Measurements from ENCODE around the gene CDH12.
A peak's percentile ranks its signal among the peaks of the same experiment; 100 is the strongest.

The CDH12 gene

DNA sequence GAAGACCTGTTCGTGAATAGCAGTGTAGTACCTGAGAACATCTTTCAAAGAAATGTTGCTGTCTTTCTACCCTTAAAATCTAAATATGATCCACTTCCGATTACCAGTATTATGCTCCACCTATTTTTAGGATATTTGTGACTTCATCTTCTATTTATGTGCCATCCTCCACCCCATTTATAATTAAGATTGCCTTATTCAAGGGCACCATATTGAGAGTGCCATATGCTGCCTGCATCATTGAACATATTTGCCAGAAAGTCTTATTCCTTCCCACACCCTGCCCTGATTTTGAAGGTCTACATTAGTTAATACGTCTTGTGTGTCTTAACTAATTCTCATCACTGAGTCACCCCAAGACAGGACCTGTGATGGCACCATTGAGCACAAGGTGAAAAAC is 1076.7 kb downstream of the CDH12 start:
- H3K4me3 ChIP-seq (ENCODE audit: insufficient read depth, low read depth, low read length), result no peak overlapping the region
- H3K27me3 ChIP-seq (ENCODE audit: control insufficient read depth, insufficient read depth, low read length, poor library complexity, severe bottlenecking), result no peaks in the 10 kb centered on the region
- H3K27ac ChIP-seq (ENCODE audit: insufficient read depth, low read depth, low read length, poor library complexity, severe bottlenecking), result no peak overlapping the region
- H3K36me3 ChIP-seq (ENCODE audit: control insufficient read depth, insufficient read depth, low read length), result no peaks in the 10 kb centered on the region
- 95 to 98% methylated on average over 3 of the region's 3 CpGs for WGBS, 2 experiments
- no peaks in the 10 kb centered on the region for H3K4me1 ChIP-seq (ENCODE audit: control insufficient read depth, insufficient read depth, low read length)
- H3K9me3 ChIP-seq (ENCODE audit: control insufficient read depth, low read length), result no peaks in the 10 kb centered on the region

DNA sequence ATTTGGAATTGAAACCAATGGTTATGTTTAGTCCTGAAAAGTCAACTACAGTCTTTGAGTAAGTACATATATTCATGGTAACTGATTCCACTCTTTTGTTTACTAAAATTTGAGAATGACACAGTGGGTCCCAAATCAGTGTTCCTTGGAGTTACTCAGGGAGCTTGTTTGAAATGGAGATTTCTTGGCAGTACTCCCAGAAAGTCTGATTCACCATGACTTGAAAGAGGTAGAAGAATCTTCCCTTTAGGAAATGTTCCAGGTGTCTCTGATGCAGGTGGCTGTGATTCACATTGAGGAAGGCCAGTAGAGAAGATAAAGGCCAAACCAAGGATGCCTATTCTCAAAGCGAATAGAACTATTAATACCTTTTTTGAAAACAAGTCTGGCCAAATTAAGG is 1078.3 kb downstream of the CDH12 start:
- no peak overlapping the region for H3K4me3 ChIP-seq (ENCODE audit: insufficient read depth, low read depth, low read length)
- WGBS, 2 experiments, result 92 to 95% methylated on average over 1 of the region's 1 CpG
- no peaks in the 10 kb centered on the region for H3K36me3 ChIP-seq (ENCODE audit: control insufficient read depth, insufficient read depth, low read length)
- H3K4me1 ChIP-seq (ENCODE audit: control insufficient read depth, insufficient read depth, low read length), result no peaks in the 10 kb centered on the region
- no peaks in the 10 kb centered on the region for H3K27me3 ChIP-seq (ENCODE audit: control insufficient read depth, insufficient read depth, low read length, poor library complexity, severe bottlenecking)
- no peaks in the 10 kb centered on the region for H3K9me3 ChIP-seq (ENCODE audit: control insufficient read depth, low read length)
- no peak overlapping the region for H3K27ac ChIP-seq (ENCODE audit: insufficient read depth, low read depth, low read length, poor library complexity, severe bottlenecking)

DNA sequence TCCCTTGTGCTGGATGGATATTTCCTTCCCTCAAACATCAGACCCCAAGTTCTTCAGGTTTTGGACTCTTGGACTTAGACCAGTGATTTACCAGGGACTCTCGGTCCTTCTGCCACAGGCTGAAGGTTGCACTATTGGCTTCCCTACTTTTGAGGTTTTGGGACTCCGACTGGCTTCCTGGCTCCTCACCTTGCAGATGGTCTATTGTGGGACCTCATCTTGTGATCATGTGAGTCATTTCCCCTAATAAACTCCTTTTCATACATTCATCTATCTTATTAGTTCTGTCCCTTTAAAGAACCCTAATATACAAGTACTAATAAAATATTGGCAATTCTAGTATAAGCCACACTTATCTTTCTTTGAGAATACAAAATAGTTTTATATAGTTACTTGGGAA is 1078.9 kb downstream of the CDH12 start:
- 78 to 90% methylated on average over 2 of the region's 2 CpGs for WGBS, 2 experiments
- Histone ChIP-seq H3K27me3 (ENCODE audit: control insufficient read depth, insufficient read depth, low read length, poor library complexity, severe bottlenecking) (no peaks in the 10 kb centered on the region), H3K36me3 (ENCODE audit: control insufficient read depth, insufficient read depth, low read length) (no peaks in the 10 kb centered on the region), H3K9me3 (ENCODE audit: control insufficient read depth, low read length) (no peaks in the 10 kb centered on the region), H3K4me3 (ENCODE audit: insufficient read depth, low read depth, low read length) (no peak overlapping the region), H3K4me1 (ENCODE audit: control insufficient read depth, insufficient read depth, low read length) (no peaks in the 10 kb centered on the region), H3K27ac (ENCODE audit: insufficient read depth, low read depth, low read length, poor library complexity, severe bottlenecking) (no peak overlapping the region)

DNA sequence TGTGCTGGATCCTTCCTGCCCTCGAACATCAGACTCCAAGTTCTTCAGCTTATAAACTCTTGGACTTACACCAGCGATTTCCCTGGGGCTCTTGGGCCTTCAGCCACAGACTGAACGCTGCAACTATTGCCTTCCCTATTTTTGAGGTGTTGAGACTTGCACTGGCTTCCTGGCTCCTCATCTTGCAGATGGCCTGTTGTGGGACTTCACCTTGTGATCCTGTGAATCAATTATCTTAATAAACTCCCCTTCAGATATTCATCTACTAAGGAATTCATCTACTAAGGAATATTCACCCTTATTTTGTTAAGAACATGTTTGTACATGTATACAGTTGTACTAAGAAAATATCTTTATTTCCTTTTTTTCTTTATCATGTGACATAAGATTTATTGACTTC is 1079.7 kb downstream of the CDH12 start:
- WGBS, 2 experiments, result 93 to 96% methylated on average over 3 of the region's 3 CpGs
- H3K4me3 ChIP-seq (ENCODE audit: insufficient read depth, low read depth, low read length), result no peak overlapping the region
- H3K9me3 ChIP-seq (ENCODE audit: control insufficient read depth, low read length), result no peaks in the 10 kb centered on the region
- no peaks in the 10 kb centered on the region for H3K36me3 ChIP-seq (ENCODE audit: control insufficient read depth, insufficient read depth, low read length)
- H3K27me3 ChIP-seq (ENCODE audit: control insufficient read depth, insufficient read depth, low read length, poor library complexity, severe bottlenecking), result no peaks in the 10 kb centered on the region
- no peak overlapping the region for H3K27ac ChIP-seq (ENCODE audit: insufficient read depth, low read depth, low read length, poor library complexity, severe bottlenecking)
- no peaks in the 10 kb centered on the region for H3K4me1 ChIP-seq (ENCODE audit: control insufficient read depth, insufficient read depth, low read length)

DNA sequence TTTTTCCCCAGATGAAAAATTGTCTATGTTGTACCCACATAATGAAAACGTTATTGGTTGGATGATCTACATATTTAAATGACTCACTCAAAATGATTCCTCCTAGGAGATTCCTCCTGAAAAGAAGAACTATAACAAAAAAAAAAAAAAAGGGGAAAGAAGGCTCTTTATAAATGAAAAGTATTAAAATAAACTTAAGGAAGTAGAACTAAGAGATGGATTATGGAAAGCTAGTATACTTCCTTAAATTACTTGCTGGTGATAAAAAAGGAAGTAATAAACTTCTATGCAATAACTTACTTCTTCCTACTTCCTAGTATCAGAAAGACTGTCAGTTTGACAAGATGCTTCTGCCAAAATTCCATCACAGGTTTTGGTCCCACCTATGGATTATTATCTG is 1087.7 kb downstream of the CDH12 start:
- H3K27ac ChIP-seq (ENCODE audit: insufficient read depth, low read depth, low read length, poor library complexity, severe bottlenecking), result no peak overlapping the region
- WGBS, 2 experiments, result no CpG with 5 or more reads among the region's 1 CpG
- H3K4me3 ChIP-seq (ENCODE audit: insufficient read depth, low read depth, low read length), result no peak overlapping the region
- no peaks in the 10 kb centered on the region for H3K36me3 ChIP-seq (ENCODE audit: control insufficient read depth, insufficient read depth, low read length)
- no peaks in the 10 kb centered on the region for H3K4me1 ChIP-seq (ENCODE audit: control insufficient read depth, insufficient read depth, low read length)
- H3K27me3 ChIP-seq (ENCODE audit: control insufficient read depth, insufficient read depth, low read length, poor library complexity, severe bottlenecking), result no peaks in the 10 kb centered on the region
- no peaks in the 10 kb centered on the region for H3K9me3 ChIP-seq (ENCODE audit: control insufficient read depth, low read length)

DNA sequence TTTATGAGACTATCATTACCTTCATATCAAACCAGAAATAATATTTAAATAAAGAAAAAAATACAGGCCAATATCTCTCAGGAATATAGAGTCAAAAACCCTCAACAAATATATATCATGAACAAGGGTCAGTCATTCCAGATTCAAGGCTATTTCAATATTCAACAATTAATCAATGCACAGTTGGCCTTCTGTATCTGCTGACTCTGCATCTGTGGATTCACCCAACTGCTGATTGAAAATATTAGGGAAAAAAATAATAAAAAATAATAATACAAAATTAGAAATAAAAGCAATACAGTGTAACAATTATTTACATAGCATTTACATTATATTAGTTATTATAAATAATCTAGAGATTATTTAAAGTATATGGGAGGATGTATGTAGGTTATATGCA is 1114.0 kb downstream of the CDH12 start:
- Histone ChIP-seq H3K4me1 (ENCODE audit: control insufficient read depth, insufficient read depth, low read length) (no peaks in the 10 kb centered on the region), H3K27ac (ENCODE audit: insufficient read depth, low read depth, low read length, poor library complexity, severe bottlenecking) (no peak overlapping the region), H3K9me3 (ENCODE audit: control insufficient read depth, low read length) (no peaks in the 10 kb centered on the region)

DNA sequence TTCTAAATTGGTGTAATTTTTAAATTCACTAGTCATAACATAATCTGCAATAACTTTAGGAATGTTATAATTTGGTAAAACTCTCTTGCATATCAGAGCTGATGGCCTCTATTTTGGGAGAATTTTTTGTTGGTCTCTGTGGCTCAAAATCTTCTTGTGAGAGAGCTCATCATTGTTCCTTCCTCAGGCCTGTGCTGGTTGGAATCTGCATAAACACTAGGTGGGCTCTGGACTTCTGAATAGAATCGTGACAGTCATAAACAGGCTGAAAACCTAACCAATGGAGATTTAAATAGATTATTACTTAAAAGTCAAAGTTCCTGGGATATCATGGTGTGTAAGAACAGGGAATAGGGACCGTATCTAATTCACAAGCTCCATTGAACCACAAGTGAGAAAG is 1129.6 kb downstream of the CDH12 start:
- H3K9me3 ChIP-seq (ENCODE audit: control insufficient read depth, low read length), result no peaks in the 10 kb centered on the region
- no peaks in the 10 kb centered on the region for H3K27me3 ChIP-seq (ENCODE audit: control insufficient read depth, insufficient read depth, low read length, poor library complexity, severe bottlenecking)
- H3K36me3 ChIP-seq (ENCODE audit: control insufficient read depth, insufficient read depth, low read length), result no peaks in the 10 kb centered on the region
- H3K27ac ChIP-seq (ENCODE audit: insufficient read depth, low read depth, low read length, poor library complexity, severe bottlenecking), result no peak overlapping the region
- 31 to 39% methylated on average over 2 of the region's 2 CpGs for WGBS, 2 experiments
- H3K4me3 ChIP-seq (ENCODE audit: insufficient read depth, low read depth, low read length), result no peak overlapping the region
- H3K4me1 ChIP-seq (ENCODE audit: control insufficient read depth, insufficient read depth, low read length), result no peaks in the 10 kb centered on the region

More for the DNA sequence above, 1114.0 kb downstream of the CDH12 start:
- no peak overlapping the region for H3K4me3 ChIP-seq (ENCODE audit: insufficient read depth, low read depth, low read length)
- H3K36me3 ChIP-seq (ENCODE audit: control insufficient read depth, insufficient read depth, low read length), result no peaks in the 10 kb centered on the region
- H3K27me3 ChIP-seq (ENCODE audit: control insufficient read depth, insufficient read depth, low read length, poor library complexity, severe bottlenecking), result no peaks in the 10 kb centered on the region

DNA sequence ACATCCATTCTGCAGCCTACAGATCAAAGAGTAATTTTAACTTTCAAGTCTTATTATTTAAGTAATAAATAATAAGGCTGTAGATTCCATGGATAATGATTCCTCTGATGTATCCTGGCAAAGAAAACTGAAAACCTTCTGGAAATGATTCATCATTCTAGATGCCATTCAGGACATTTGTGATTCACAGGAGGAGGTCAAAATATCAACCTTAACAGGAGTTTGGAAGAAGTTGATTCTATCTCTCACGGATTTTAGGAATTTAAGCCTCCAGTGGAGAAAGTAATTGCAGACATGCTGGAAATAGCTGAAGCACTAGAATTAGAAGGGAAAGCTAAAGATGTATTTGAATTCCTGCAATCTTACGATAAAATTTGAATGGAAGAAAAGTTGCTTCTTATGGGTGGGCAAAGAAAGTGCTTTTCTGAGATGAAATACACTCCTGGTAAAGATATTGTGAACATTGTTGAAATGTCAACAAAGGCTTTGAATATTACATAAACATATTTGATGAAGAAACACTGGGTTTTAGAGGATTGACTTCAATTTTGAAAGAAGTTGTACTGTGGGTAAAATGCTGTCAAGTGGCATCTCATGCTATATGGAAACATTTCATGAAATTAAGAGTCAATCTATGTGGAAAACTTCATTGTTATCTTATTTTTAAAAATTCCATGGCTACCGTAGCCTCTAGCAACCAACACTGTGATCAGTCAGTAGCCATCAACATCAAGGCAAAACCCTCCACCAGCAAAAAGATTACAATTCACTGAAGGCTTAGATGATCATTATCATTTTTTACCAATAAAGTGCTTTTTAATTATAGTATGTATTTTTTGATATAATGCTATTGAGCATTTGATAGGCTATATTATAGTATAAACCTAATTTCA is 1141.0 kb downstream of the CDH12 start:
- Histone ChIP-seq H3K27me3 (ENCODE audit: control insufficient read depth, insufficient read depth, low read length, poor library complexity, severe bottlenecking) (no peaks in the 10 kb centered on the region), H3K36me3 (ENCODE audit: control insufficient read depth, insufficient read depth, low read length) (no peaks in the 10 kb centered on the region), H3K9me3 (ENCODE audit: control insufficient read depth, low read length) (no peaks in the 10 kb centered on the region), H3K4me1 (ENCODE audit: control insufficient read depth, insufficient read depth, low read length) (no peaks in the 10 kb centered on the region), H3K27ac (ENCODE audit: insufficient read depth, low read depth, low read length, poor library complexity, severe bottlenecking) (peak overlapping the region; percentile 69), H3K4me3 (ENCODE audit: insufficient read depth, low read depth, low read length) (no peak overlapping the region)
- WGBS, 2 experiments, result 89 to 94% methylated on average over 3 of the region's 3 CpGs

DNA sequence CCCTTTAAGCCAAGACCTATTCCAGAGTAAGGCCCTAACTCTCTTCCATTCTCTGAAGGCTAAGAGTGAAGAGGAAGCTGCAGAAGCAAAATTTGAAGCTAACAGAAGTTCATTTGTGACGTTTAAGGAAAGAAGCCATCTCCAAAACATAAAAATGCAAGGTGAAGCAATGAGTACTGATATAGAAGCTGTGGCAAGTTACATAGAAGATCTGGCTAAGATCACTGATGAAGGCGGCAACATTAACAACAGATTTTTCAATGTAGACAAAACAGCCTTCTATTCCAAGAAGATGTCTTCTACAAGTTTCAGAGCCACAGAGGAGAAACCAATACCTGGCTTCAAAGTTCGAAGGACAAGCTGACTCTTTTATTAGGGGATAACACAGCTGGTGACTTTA is 1143.4 kb downstream of the CDH12 start:
- H3K9me3 ChIP-seq (ENCODE audit: control insufficient read depth, low read length), result no peaks in the 10 kb centered on the region
- 91 to 98% methylated on average over 3 of the region's 3 CpGs for WGBS, 2 experiments
- no peaks in the 10 kb centered on the region for H3K27me3 ChIP-seq (ENCODE audit: control insufficient read depth, insufficient read depth, low read length, poor library complexity, severe bottlenecking)
- no peak overlapping the region for H3K27ac ChIP-seq (ENCODE audit: insufficient read depth, low read depth, low read length, poor library complexity, severe bottlenecking)
- H3K36me3 ChIP-seq (ENCODE audit: control insufficient read depth, insufficient read depth, low read length), result no peaks in the 10 kb centered on the region
- no peaks in the 10 kb centered on the region for H3K4me1 ChIP-seq (ENCODE audit: control insufficient read depth, insufficient read depth, low read length)
- H3K4me3 ChIP-seq (ENCODE audit: insufficient read depth, low read depth, low read length), result no peak overlapping the region

DNA sequence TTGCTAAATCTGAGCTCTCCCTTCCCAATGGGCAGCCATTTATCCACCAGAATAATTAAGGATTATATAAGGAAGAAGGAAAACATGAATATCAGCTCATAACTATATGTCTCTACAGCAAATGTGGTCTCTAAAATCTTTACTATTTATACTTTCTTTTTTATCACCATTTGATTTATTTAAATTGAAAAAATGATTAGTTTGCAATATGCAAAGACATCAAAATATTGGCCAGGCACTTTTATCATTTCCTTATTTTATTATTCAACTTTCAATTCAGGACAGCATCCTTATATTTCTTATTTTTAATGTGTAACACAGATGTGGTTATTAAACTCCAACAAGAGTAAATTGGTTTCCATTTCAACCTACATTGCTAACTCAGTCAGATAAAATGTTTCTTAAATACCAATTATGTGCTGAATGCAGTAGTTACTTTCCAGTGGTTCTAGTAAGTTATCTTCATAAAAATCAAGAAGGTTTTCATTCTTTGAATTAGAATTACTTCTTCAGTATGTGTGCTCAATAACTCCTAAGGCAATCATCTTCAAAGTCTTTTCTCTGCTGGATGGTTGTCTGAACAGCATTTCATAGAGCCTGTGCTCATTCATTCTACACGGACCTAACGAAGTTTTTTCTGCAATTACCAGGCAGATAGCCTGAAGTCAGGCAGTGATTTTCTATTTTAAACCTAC is 1148.0 kb downstream of the CDH12 start:
- Histone ChIP-seq H3K4me1 (ENCODE audit: control insufficient read depth, insufficient read depth, low read length) (no peaks in the 10 kb centered on the region), H3K27ac (ENCODE audit: insufficient read depth, low read depth, low read length, poor library complexity, severe bottlenecking) (no peak overlapping the region), H3K36me3 (ENCODE audit: control insufficient read depth, insufficient read depth, low read length) (no peaks in the 10 kb centered on the region), H3K4me3 (ENCODE audit: insufficient read depth, low read depth, low read length) (no peak overlapping the region), H3K27me3 (ENCODE audit: control insufficient read depth, insufficient read depth, low read length, poor library complexity, severe bottlenecking) (no peaks in the 10 kb centered on the region), H3K9me3 (ENCODE audit: control insufficient read depth, low read length) (no peaks in the 10 kb centered on the region)
- 85 to 94% methylated on average over 2 of the region's 2 CpGs for WGBS, 2 experiments

Measured in ectodermal cell (in vitro differentiated cells).